Measurements from ENCODE around the gene TMEM212. TPM values are rescaled to one million over a fixed set of nuclear protein-coding genes. Genes with fewer than 3 reads are reported as not detected.
A peak's percentile ranks its signal among the peaks of the same experiment; 100 is the strongest.

TMEM212 gene
- total and polyA plus RNA-seq, 7 donors: not detected

DNA sequence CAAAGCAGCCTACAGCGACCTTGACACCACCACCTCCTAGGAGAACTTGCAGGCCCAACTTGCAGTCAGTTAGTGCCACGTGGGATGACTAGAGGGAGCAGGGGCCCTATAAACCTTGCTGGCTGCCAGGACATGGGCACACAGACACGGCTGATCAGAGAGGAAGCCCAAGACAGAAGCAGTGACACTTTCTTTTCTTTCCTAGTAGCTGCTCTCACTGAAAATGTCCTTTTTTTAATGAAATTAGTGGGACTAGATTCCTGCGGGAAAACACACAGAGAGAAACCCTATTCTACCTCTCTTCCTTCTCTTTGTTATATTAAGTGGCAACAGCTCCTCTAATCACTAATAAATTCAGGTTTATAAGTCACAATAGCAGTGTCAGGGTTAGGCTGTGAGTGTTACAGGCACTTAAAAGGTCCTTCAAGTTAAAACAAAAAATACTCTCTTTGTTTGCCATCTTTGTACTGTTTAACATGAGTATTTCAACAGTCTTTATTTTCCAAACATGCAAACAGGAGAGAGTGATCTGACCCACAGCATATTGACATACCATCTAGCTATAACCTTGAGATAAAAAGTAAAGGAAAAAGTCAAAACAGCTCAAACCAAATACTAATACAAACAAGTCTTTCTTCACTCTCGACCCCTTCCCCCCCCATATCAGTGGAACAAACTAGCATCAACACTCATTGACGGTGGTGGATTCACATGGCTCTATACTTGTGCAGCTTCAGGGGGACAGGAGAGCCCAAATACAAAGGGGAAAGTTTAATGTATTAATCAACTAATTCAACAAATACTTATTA, 2.1 kb upstream of the TMEM212 start:
- intact Hi-C loops (cut with DNase I): no loop called here
- no peak for DNase-seq
- Histone ChIP-seq H3K4me3 (no peak overlapping the region), H3K4me1 (peaks cover 0 to 32% (median 16%) of the 10 kb centered on the region in 4 donors), H3K27me3 (no peaks in the 10 kb centered on the region), H3K36me3 (no peaks in the 10 kb centered on the region), H3K9me3 (no peaks in the 10 kb centered on the region), H3K27ac (peak overlapping the region in 1 of 4 donors; percentile 20)
- TF ChIP-seq POLR2A (IDR thresholded peaks at IDR 0.05) (no peak), EP300 (IDR thresholded peaks at IDR 0.05) (no peak), CTCF (IDR thresholded peaks at IDR 0.05) (no peak)
- 78% methylated on average over 6 of the region's 6 CpGs for WGBS, 2 donors

- Histone ChIP-seq H3K27ac (peak overlapping the region in 1 of 4 donors; percentile 20), H3K9me3 (no peaks in the 10 kb centered on the region), H3K27me3 (no peaks in the 10 kb centered on the region), H3K4me3 (no peak overlapping the region), H3K36me3 (no peaks in the 10 kb centered on the region), H3K4me1 (peaks cover 0 to 32% (median 16%) of the 10 kb centered on the region in 4 donors)
- no peak for TF ChIP-seq CTCF (IDR thresholded peaks at IDR 0.05)
- TF ChIP-seq POLR2AphosphoS5 (IDR thresholded peaks at IDR 0.05): peak in 1 of 4 donors; percentile 6
- WGBS, 2 donors: 87 to 96% methylated on average over 1 of the region's 1 CpG
- intact Hi-C loops (cut with DNase I): no loop called here
- no peak for DNase-seq
Observed at GRCh38 chr3:171841620-171842000, 1.5 kb upstream of the TMEM212 start.

DNA sequence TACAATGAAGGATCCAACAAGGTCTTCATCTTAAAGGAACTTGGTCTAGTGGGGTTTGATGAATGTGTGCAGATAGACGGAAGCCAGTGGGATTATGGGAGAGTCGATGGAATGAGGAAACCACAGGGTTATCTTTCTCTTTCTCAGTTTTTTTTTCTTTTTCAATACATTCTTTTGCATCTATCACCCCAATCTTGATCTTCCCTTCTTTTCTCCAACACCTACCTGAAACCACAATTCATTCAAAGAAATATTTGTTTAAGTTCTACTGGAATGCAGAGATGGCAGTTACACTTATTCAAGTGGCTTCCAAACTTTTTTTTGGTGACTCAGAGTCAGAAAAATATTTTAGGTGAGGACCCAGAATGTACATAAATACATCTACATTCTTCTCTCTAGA, 1.7 kb downstream of the TMEM212 start:
- TF ChIP-seq POLR2A (IDR thresholded peaks at IDR 0.05) (no peak), CTCF (IDR thresholded peaks at IDR 0.05) (no peak), EP300 (IDR thresholded peaks at IDR 0.05) (no peak), POLR2AphosphoS5 (IDR thresholded peaks at IDR 0.05) (no peak)
- H3K4me1 ChIP-seq: peaks cover 0 to 27% (median 6%) of the 10 kb centered on the region in 4 donors
- H3K4me3 ChIP-seq: no peak overlapping the region
- H3K9me3 ChIP-seq: no peaks in the 10 kb centered on the region
- no peaks in the 10 kb centered on the region for H3K27me3 ChIP-seq
- intact Hi-C loops (cut with DNase I): no loop called here
- H3K27ac ChIP-seq: no peak overlapping the region
- DNase-seq: no peak
- H3K36me3 ChIP-seq: no peaks in the 10 kb centered on the region
- WGBS, 2 donors: 94 to 98% methylated on average over 2 of the region's 2 CpGs

- H3K36me3 ChIP-seq: no peaks in the 10 kb centered on the region
- H3K27me3 ChIP-seq: no peaks in the 10 kb centered on the region
- H3K9me3 ChIP-seq: no peaks in the 10 kb centered on the region
- no peak overlapping the region for H3K27ac ChIP-seq
- no peak overlapping the region for H3K4me3 ChIP-seq
- no peak for TF ChIP-seq CTCF (IDR thresholded peaks at IDR 0.05)
- no peak for TF ChIP-seq POLR2A (IDR thresholded peaks at IDR 0.05)
- TF ChIP-seq EP300 (IDR thresholded peaks at IDR 0.05): no peak
- TF ChIP-seq POLR2AphosphoS5 (IDR thresholded peaks at IDR 0.05): no peak
- WGBS, 2 donors: 63 to 76% methylated on average over 3 of the region's 3 CpGs
- intact Hi-C loops (cut with DNase I): no loop called here
- no peak for DNase-seq
- peaks cover 0 to 27% (median 6%) of the 10 kb centered on the region in 4 donors for H3K4me1 ChIP-seq
Observed at GRCh38 chr3:171845481-171846284, 2.5 kb downstream of the TMEM212 start.

Data from sigmoid colon (tissue), 7 donors.